IMR-90 (cell line): ENCODE measurements around the gene LGALS16. TPM values are rescaled to one million over a fixed set of nuclear protein-coding genes. Genes with fewer than 3 reads are reported as not detected.

ENCODE experiments used
- ATAC-seq: fragments of 200-7000 bp; cut with Tn5 transposase; 2 replicates; pipeline ENCODE4 v1.9.1; 2020; ENCODE audit warnings: low read depth, mild to moderate bottlenecking, moderate library complexity
- BruUV-seq: library from RNA; stranded (reverse); fragments of 400-500 nt; replicated peaks from 2 replicates; lab custom pipeline; 2021; lab: Mats Ljungman, UMichigan
- CTCF ChIA-PET: fragments of 300-600 bp; formaldehyde crosslinking; extraction: SDS; loops from one replicate; lab custom pipeline; 2021; ENCODE audit warnings: antibody characterized with exemption; lab: Yijun Ruan, JAX
- POLR2A ChIA-PET: fragments of 300-600 bp; sonication (Branson Sonifier 250); formaldehyde crosslinking; loops from one replicate; lab custom pipeline; 2022; ENCODE audit warnings: antibody characterized with exemption; ENCODE audit not compliant: unreplicated experiment; lab: Charles Lee
- DNase-seq: peaks from one replicate; pipeline ENCODE4 v3.0.0; 2013
- H2AFZ ChIP-seq: replicated peaks from 2 replicates; pipeline ENCODE3; 2013; ENCODE audit warnings: low read length, mild to moderate bottlenecking; ENCODE audit not compliant: poor library complexity
- H2AK5ac ChIP-seq: 2 replicates; pipeline ENCODE4 v1.6.1; 2013; ENCODE audit warnings: low read depth, low read length, inconsistent platforms
- H2AK9ac ChIP-seq: replicated peaks from 2 replicates; pipeline ENCODE3; 2013; ENCODE audit warnings: mild to moderate bottlenecking, low read depth, low read length, moderate library complexity; ENCODE audit not compliant: poor library complexity
- H2BK120ac ChIP-seq: 2 replicates; pipeline ENCODE4 v1.6.1; 2013; ENCODE audit warnings: low read depth, low read length, inconsistent platforms
- H2BK15ac ChIP-seq: 3 replicates; pipeline ENCODE4 v1.6.1; 2013; ENCODE audit warnings: low read depth, low read length, inconsistent platforms
- H2BK20ac ChIP-seq: 2 replicates; pipeline ENCODE4 v1.6.1; 2013; ENCODE audit warnings: low read depth, mild to moderate bottlenecking, inconsistent platforms, low read length, moderate library complexity
- H2BK5ac ChIP-seq: 2 replicates; pipeline ENCODE4 v1.6.1; 2013; ENCODE audit warnings: mild to moderate bottlenecking, low read depth, low read length, inconsistent platforms; ENCODE audit not compliant: poor library complexity, severe bottlenecking
- H3K14ac ChIP-seq: replicated peaks from 2 replicates; pipeline ENCODE4 v1.6.1; 2013; ENCODE audit warnings: low read depth, low read length, inconsistent platforms
- H3K18ac ChIP-seq: 2 replicates; pipeline ENCODE4 v1.6.1; 2013; ENCODE audit warnings: low read depth, low read length, control low read depth
- H3K23ac ChIP-seq: 2 replicates; pipeline ENCODE4 v1.6.1; 2013; ENCODE audit warnings: low read depth, low read length, inconsistent platforms
- H3K27ac ChIP-seq: 2 replicates; pipeline ENCODE4 v1.5.1; 2013; ENCODE audit warnings: mild to moderate bottlenecking, control low read depth, low read length; ENCODE audit not compliant: insufficient read depth
- H3K27me3 ChIP-seq: 2 replicates; pipeline ENCODE4 v1.6.1; 2013; ENCODE audit warnings: low read length; ENCODE audit not compliant: control insufficient read depth, insufficient read depth
- H3K36me3 ChIP-seq: 2 replicates; pipeline ENCODE4 v1.6.1; 2013; ENCODE audit warnings: low read length, mixed read lengths; ENCODE audit not compliant: control insufficient read depth, insufficient read depth
- H3K4ac ChIP-seq: 2 replicates; pipeline ENCODE4 v1.6.1; 2013; ENCODE audit warnings: low read depth, low read length, inconsistent platforms
- H3K4me1 ChIP-seq: 2 replicates; pipeline ENCODE4 v1.6.1; 2013; ENCODE audit warnings: low read length, mixed read lengths; ENCODE audit not compliant: control insufficient read depth, insufficient read depth
- H3K4me2 ChIP-seq: 2 replicates; pipeline ENCODE4 v1.6.1; 2013; ENCODE audit warnings: low read depth, mild to moderate bottlenecking, control low read depth, low read length, moderate library complexity
- H3K4me3 ChIP-seq: 2 replicates; pipeline ENCODE4 v1.5.1; 2013; ENCODE audit warnings: low read depth, mild to moderate bottlenecking, control low read depth, low read length, moderate library complexity; ENCODE audit not compliant: insufficient read depth
- H3K56ac ChIP-seq: 2 replicates; pipeline ENCODE4 v1.6.1; 2013; ENCODE audit warnings: low read length, inconsistent platforms; ENCODE audit not compliant: insufficient read depth; ENCODE audit errors: extremely low read depth
- H3K79me1 ChIP-seq, 2 experiments: 2 replicates each; pipeline ENCODE4 v1.6.1; 2013; ENCODE audit warnings: low read length in 2 of 2, inconsistent platforms in 1 of 2, low read depth in 1 of 2
- H3K9ac ChIP-seq: 2 replicates; pipeline ENCODE4 v1.6.1; 2013; ENCODE audit warnings: low read depth, low read length, control low read depth
- H3K9me1 ChIP-seq: 2 replicates; pipeline ENCODE4 v1.6.1; 2013; ENCODE audit warnings: low read length, inconsistent platforms; ENCODE audit not compliant: insufficient read depth
- H3K9me3 ChIP-seq: 2 replicates; pipeline ENCODE4 v1.6.1; 2013; ENCODE audit warnings: low read length; ENCODE audit not compliant: control insufficient read depth, insufficient read depth
- H4K20me1 ChIP-seq: 2 replicates; pipeline ENCODE4 v1.6.1; 2013; ENCODE audit warnings: low read length, inconsistent platforms; ENCODE audit not compliant: insufficient read depth
- H4K5ac ChIP-seq: 2 replicates; pipeline ENCODE4 v1.6.1; 2013; ENCODE audit warnings: mild to moderate bottlenecking, low read depth, low read length, control low read depth
- H4K8ac ChIP-seq, 2 experiments: 2 replicates each; pipeline ENCODE4 v1.6.1; 2013; ENCODE audit warnings: low read depth in 2 of 2, low read length in 2 of 2, control low read depth in 1 of 2, inconsistent platforms in 1 of 2
- H4K91ac ChIP-seq: 2 replicates; pipeline ENCODE4 v1.6.1; 2013; ENCODE audit warnings: low read depth, low read length, inconsistent platforms; ENCODE audit not compliant: insufficient read depth
- CEBPB ChIP-seq: IDR thresholded peaks from 2 replicates; pipeline ENCODE4 v1.6.1; 2012; ENCODE audit warnings: low read depth, low read length, improper control_type of control experiment
- CHD1 ChIP-seq: IDR thresholded peaks from 2 replicates; pipeline ENCODE4 v1.6.1; 2012; ENCODE audit warnings: low read depth, low read length, improper control_type of control experiment
- ELK1 ChIP-seq: fragments of 150-350 bp; IDR thresholded peaks from 2 replicates; pipeline ENCODE4 v1.6.1; 2016; ENCODE audit warnings: low read depth, mild to moderate bottlenecking, low read length, moderate library complexity, borderline replicate concordance
- FOS ChIP-seq: fragments of 150-350 bp; IDR thresholded peaks from 2 replicates; pipeline ENCODE4 v1.6.1; 2016; ENCODE audit warnings: low read depth, low read length
- MAFK ChIP-seq: IDR thresholded peaks from 2 replicates; pipeline ENCODE4 v1.6.1; 2012; ENCODE audit warnings: low read depth, low read length, improper control_type of control experiment
- MAZ ChIP-seq: IDR thresholded peaks from 2 replicates; pipeline ENCODE4 v1.6.1; 2012; ENCODE audit warnings: low read depth, mild to moderate bottlenecking, low read length, improper control_type of control experiment, moderate library complexity, borderline replicate concordance
- MXI1 ChIP-seq: IDR thresholded peaks from 2 replicates; pipeline ENCODE4 v1.6.1; 2012; ENCODE audit warnings: low read depth, mild to moderate bottlenecking, low read length, moderate library complexity, borderline replicate concordance
- NFE2L2 ChIP-seq: fragments of 150-350 bp; IDR thresholded peaks from 2 replicates; pipeline ENCODE4 v1.6.1; 2016; ENCODE audit warnings: low read depth, mild to moderate bottlenecking, low read length
- POLR2A ChIP-seq: IDR thresholded peaks from 2 replicates; pipeline ENCODE4 v1.6.1; 2012; ENCODE audit warnings: mild to moderate bottlenecking, low read depth, low read length
- RAD21 ChIP-seq: IDR thresholded peaks from 2 replicates; pipeline ENCODE4 v1.6.1; 2012; ENCODE audit warnings: low read length, improper control_type of control experiment
- RFX5 ChIP-seq: IDR thresholded peaks from 2 replicates; pipeline ENCODE4 v1.8.0; 2012; ENCODE audit warnings: low read depth, mild to moderate bottlenecking, low read length, moderate library complexity
- SMC3 ChIP-seq: fragments of 150-350 bp; IDR thresholded peaks from 2 replicates; pipeline ENCODE4 v1.6.1; 2016; ENCODE audit warnings: low read depth, mild to moderate bottlenecking, antibody characterized with exemption, low read length, moderate library complexity
- WGBS, 2 experiments: methylation state at CpG; one replicate each; pipeline versions ENCODE4 v1.1.5 to v1.1.7; 2013; ENCODE audit warnings: missing lambda C conversion rate in 2 of 2; ENCODE audit not compliant: insufficient read length in 1 of 2; ENCODE audit errors: extremely low coverage in 2 of 2; 5-methylcytosine and 5-hydroxymethylcytosine counted together
- dilution Hi-C: fragments of 300-500 bp; cut with HindIII; formaldehyde crosslinking; loops from one replicate; pipeline ENCODE4 v1.14.3; 2018; ENCODE audit warnings: low sequenced_read_pairs; ENCODE audit not compliant: unreplicated experiment
- in situ Hi-C: fragments of 300-500 bp; cut with MboI; formaldehyde crosslinking; loops from 3 replicates; pipeline ENCODE4 v1.14.3; 2019; ENCODE audit warnings: low sequenced_read_pairs, inconsistent platforms, mixed read lengths
- intact Hi-C: fragments of 100-400 bp; cut with micrococcal nuclease; formaldehyde crosslinking; loops from 2 replicates; pipeline ENCODE4 v1.10.0; 2022
- polyA plus RNA-seq, 3 experiments: library from polyadenylated mRNA; depleted of rRNA; stranded (reverse); fragments of >200 nt; gene quantifications; 2 replicates each; pipeline ENCODE4 v1.2.3, GENCODE V29; 2012; ENCODE audit warnings: low replicate concordance in 1 of 3
- total RNA-seq: library from RNA; depleted of rRNA; stranded (reverse); fragments of >200 nt; gene quantifications from 2 replicates; pipeline ENCODE4 v1.2.3, GENCODE V29; 2012

The LGALS16 gene
- total and polyA plus RNA-seq, 2 of the 4 experiments (the other 2 are of a cell fraction): not detected

GRCh38 chr19:39631626-39632025, 24.1 kb upstream of the LGALS16 start:
- no peaks in the 10 kb centered on the region for H3K9me1 ChIP-seq
- no peak overlapping the region for H2BK5ac ChIP-seq
- no peak overlapping the region for H3K9ac ChIP-seq
- H2AK9ac ChIP-seq: no peak overlapping the region
- no peak overlapping the region for H2AFZ ChIP-seq
- no peaks in the 10 kb centered on the region for H3K36me3 ChIP-seq
- DNase-seq: no peak
- BruUV-seq: no TSS peak
- H3K4ac ChIP-seq: no peak overlapping the region
- no peaks in the 10 kb centered on the region for H3K27me3 ChIP-seq
- dilution Hi-C loops: no loop called here
- CTCF ChIA-PET: no interaction called here
- H3K56ac ChIP-seq: no peak overlapping the region
- H3K14ac ChIP-seq: no peak overlapping the region
- H4K8ac ChIP-seq: no peak overlapping the region
- H3K4me1 ChIP-seq: no peaks in the 10 kb centered on the region
- H3K9me3 ChIP-seq: no peaks in the 10 kb centered on the region
- H3K4me3 ChIP-seq: no peak overlapping the region
- in situ Hi-C loops: no loop called here
- H2BK15ac ChIP-seq: no peak overlapping the region
- H3K4me2 ChIP-seq: no peak overlapping the region
- no peak overlapping the region for H2BK120ac ChIP-seq
- ATAC-seq: no peak
- POLR2A ChIA-PET: no interaction called here
- H2BK20ac ChIP-seq: no peak overlapping the region
- H4K91ac ChIP-seq: no peak overlapping the region
- H2AK5ac ChIP-seq: no peak overlapping the region
- TF ChIP-seq MAZ: no peak
- no peak for TF ChIP-seq SMC3
- TF ChIP-seq CHD1: no peak
- no peak for TF ChIP-seq MAFK
- no peak for TF ChIP-seq ELK1
- TF ChIP-seq FOS: no peak
- TF ChIP-seq CEBPB: no peak
- TF ChIP-seq RFX5: no peak
- TF ChIP-seq RAD21: no peak
- no peak for TF ChIP-seq NFE2L2
- TF ChIP-seq MXI1: no peak
- no peak for TF ChIP-seq POLR2A
- H3K27ac ChIP-seq: no peak overlapping the region
- no CpG with 5 or more reads among the region's 6 CpGs for WGBS, 2 experiments
- H4K5ac ChIP-seq: no peak overlapping the region
- H3K18ac ChIP-seq: no peak overlapping the region
- H3K79me1 ChIP-seq: no peaks in the 10 kb centered on the region
- no peak overlapping the region for H3K23ac ChIP-seq
- H4K20me1 ChIP-seq: no peaks in the 10 kb centered on the region
- intact Hi-C loops: no loop called here
